ENCODE data around the gene GLIPR2.

GRCh38 chr9:36191290-36191645 lies 54.7 kb downstream of the GLIPR2 start:
- TF ChIP-seq POLR2A (IDR thresholded peaks at IDR 0.05; ENCODE audit: low read length) (no peak), GATA1 (IDR thresholded peaks at IDR 0.05; ENCODE audit: low read depth, low read length) (no peak)

Measured in erythroblast (primary cell).